ENCODE data around the gene TMEM141. TPM values are rescaled to one million over a fixed set of nuclear protein-coding genes. Genes with fewer than 3 reads are reported as not detected.

TMEM141 gene
- total and polyA plus RNA-seq, 2 donors (not counting 1 experiment from before 2014, with no cell fraction given), result 43.3 to 56.5 TPM

DNA sequence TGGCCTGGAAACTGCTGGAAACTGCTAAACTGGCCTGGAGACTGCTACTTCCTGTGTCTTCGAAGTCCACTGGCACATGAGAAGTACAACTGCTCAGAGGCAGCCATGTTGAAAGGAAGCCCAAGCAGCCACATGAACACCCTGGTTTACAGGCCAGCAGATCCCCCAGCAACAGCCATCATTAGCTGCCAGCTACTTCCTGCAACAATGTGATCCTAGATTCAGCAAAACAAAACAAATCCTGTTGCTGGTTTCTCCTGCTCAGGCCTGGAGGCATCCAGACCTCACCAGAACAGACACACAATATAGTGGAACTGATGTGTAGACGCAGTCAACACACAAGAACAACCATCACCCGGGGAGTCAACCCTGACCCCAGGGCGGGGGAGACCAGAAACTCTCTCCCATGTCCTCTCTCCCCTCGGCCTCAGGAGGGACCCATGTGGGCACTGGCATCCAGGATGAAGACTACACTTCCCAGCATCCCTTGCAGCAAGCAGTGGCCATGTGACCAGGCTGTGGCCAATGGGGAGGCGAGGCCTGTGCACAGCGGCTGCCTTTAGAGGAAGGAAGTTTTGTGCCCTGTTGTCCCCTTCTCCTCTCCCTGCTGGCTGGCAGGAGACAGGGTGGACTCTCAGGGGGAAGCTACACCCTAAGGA, 17.6 kb upstream of the TMEM141 start:
- peaks cover 11% of the 10 kb centered on the region for H3K27me3 ChIP-seq (ENCODE audit: control insufficient read depth, insufficient read depth, low read length)
- H3K79me2 ChIP-seq (ENCODE audit: control insufficient read depth, insufficient read depth, low read length), result no peaks in the 10 kb centered on the region
- no peak overlapping the region for H3K4me2 ChIP-seq (ENCODE audit: extremely low read depth, insufficient read depth, low read length)
- H3K36me3 ChIP-seq (ENCODE audit: control insufficient read depth, insufficient read depth, low read length), result no peaks in the 10 kb centered on the region
- TF ChIP-seq, protein P1, sequence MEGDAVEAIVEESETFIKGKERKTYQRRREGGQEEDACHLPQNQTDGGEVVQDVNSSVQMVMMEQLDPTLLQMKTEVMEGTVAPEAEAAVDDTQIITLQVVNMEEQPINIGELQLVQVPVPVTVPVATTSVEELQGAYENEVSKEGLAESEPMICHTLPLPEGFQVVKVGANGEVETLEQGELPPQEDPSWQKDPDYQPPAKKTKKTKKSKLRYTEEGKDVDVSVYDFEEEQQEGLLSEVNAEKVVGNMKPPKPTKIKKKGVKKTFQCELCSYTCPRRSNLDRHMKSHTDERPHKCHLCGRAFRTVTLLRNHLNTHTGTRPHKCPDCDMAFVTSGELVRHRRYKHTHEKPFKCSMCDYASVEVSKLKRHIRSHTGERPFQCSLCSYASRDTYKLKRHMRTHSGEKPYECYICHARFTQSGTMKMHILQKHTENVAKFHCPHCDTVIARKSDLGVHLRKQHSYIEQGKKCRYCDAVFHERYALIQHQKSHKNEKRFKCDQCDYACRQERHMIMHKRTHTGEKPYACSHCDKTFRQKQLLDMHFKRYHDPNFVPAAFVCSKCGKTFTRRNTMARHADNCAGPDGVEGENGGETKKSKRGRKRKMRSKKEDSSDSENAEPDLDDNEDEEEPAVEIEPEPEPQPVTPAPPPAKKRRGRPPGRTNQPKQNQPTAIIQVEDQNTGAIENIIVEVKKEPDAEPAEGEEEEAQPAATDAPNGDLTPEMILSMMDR (conservative IDR thresholded peaks at IDR 0.05 in 1 of 2, IDR thresholded peaks at IDR 0.05 in 1 of 2; ENCODE audit: low read depth in 1 of 2, low read length in 2 of 2), result no peak
- no peak for TF ChIP-seq EZH2 (IDR thresholded peaks at IDR 0.05; ENCODE audit: low read length, missing control alignments)
- H3K9me3 ChIP-seq (ENCODE audit: control insufficient read depth, insufficient read depth, low read depth, low read length), result no peaks in the 10 kb centered on the region
- no peak for DNase-seq (ENCODE audit: low read depth in 2 of 2)
- H2AFZ ChIP-seq (ENCODE audit: low read length), result no peak overlapping the region
- no peak overlapping the region for H3K9ac ChIP-seq (ENCODE audit: insufficient read depth, low read length)
- H4K20me1 ChIP-seq (ENCODE audit: control insufficient read depth, extremely low read depth, insufficient read depth, low read length), result no peaks in the 10 kb centered on the region
- no peaks in the 10 kb centered on the region for H3K4me1 ChIP-seq (ENCODE audit: control insufficient read depth, extremely low read depth, insufficient read depth, low read length)
- H3K4me3 ChIP-seq (replicated peaks in 1 of 4; ENCODE audit: control extremely low read depth in 1 of 4, insufficient read depth in 1 of 4, low read depth in 3 of 4, low read length in 4 of 4), result no peak overlapping the region
- H3K27ac ChIP-seq (ENCODE audit: insufficient read depth, low read length), result no peak overlapping the region

DNA sequence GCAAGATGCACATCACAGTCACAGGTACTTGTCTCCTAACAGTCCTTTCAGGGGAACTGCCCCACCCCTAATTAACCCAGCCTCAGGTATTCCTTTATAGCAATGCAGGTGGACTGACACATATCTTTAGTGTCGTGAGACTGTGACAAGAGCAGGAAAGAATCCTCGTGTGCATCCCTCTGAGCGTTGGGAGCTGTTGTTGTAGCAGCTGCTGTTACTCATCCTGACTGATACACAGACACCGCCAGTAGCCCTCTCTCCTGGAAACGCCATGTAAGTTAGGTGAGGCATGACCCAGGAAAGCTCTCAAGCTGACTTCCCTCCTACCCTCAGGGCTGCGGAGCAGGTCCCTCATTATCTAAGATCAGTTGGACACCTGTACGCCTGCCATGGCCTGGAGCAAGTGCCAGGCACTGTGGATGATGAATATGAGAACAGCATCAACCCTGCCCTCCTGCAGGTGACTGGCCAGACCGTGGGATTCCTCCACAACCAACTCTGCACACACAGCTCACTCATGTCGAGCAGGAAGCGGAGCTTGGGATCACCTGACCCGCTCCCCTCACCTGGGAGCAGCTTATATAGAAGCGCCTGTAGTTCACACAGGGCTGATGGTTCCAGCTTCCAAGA, 16.6 kb upstream of the TMEM141 start:
- H3K4me3 ChIP-seq (replicated peaks in 1 of 4; ENCODE audit: control extremely low read depth in 1 of 4, insufficient read depth in 1 of 4, low read depth in 3 of 4, low read length in 4 of 4), result no peak overlapping the region
- peaks cover 16% of the 10 kb centered on the region for H3K27me3 ChIP-seq (ENCODE audit: control insufficient read depth, insufficient read depth, low read length)
- TF ChIP-seq, protein P1 (conservative IDR thresholded peaks at IDR 0.05 in 1 of 2, IDR thresholded peaks at IDR 0.05 in 1 of 2; ENCODE audit: low read depth in 1 of 2, low read length in 2 of 2), result no peak
- TF ChIP-seq EZH2 (IDR thresholded peaks at IDR 0.05; ENCODE audit: low read length, missing control alignments), result no peak
- H3K27ac ChIP-seq (ENCODE audit: insufficient read depth, low read length), result no peak overlapping the region
- H2AFZ ChIP-seq (ENCODE audit: low read length), result no peak overlapping the region
- no peak for DNase-seq (ENCODE audit: low read depth in 2 of 2)
- no peak overlapping the region for H3K4me2 ChIP-seq (ENCODE audit: extremely low read depth, insufficient read depth, low read length)
- no peaks in the 10 kb centered on the region for H4K20me1 ChIP-seq (ENCODE audit: control insufficient read depth, extremely low read depth, insufficient read depth, low read length)
- no peak overlapping the region for H3K9ac ChIP-seq (ENCODE audit: insufficient read depth, low read length)
- H3K4me1 ChIP-seq (ENCODE audit: control insufficient read depth, extremely low read depth, insufficient read depth, low read length), result no peaks in the 10 kb centered on the region
- H3K9me3 ChIP-seq (ENCODE audit: control insufficient read depth, insufficient read depth, low read depth, low read length), result no peaks in the 10 kb centered on the region
- no peaks in the 10 kb centered on the region for H3K36me3 ChIP-seq (ENCODE audit: control insufficient read depth, insufficient read depth, low read length)
- H3K79me2 ChIP-seq (ENCODE audit: control insufficient read depth, insufficient read depth, low read length), result no peaks in the 10 kb centered on the region

DNA sequence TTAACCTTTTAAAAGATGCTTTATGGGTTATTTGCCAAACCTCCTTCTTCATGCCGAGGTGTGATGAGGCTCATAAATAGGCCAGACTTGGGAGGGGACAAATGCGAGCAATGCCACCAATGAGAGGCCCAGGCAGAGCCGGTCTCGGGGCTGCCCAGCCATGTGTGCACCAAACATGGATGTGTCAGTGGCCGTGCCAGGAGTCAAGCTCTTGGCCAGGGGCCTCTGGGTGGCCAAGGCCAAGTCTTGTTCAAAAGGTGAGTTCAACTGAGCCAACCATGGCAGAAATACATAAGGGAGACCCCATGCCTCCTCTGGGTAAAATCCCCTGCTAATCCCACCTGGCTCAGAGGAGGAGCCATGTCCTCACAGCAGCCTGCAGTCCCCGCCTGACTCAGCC, 16.0 kb upstream of the TMEM141 start:
- no peak for DNase-seq (ENCODE audit: low read depth in 2 of 2)
- Histone ChIP-seq H3K79me2 (ENCODE audit: control insufficient read depth, insufficient read depth, low read length) (no peaks in the 10 kb centered on the region), H3K9ac (ENCODE audit: insufficient read depth, low read length) (no peak overlapping the region)

More for the DNA sequence above, 16.0 kb upstream of the TMEM141 start:
- Histone ChIP-seq H3K4me3 (replicated peaks in 1 of 4; ENCODE audit: control extremely low read depth in 1 of 4, insufficient read depth in 1 of 4, low read depth in 3 of 4, low read length in 4 of 4) (no peak overlapping the region), H2AFZ (ENCODE audit: low read length) (no peak overlapping the region), H3K27me3 (ENCODE audit: control insufficient read depth, insufficient read depth, low read length) (peaks cover 21% of the 10 kb centered on the region), H4K20me1 (ENCODE audit: control insufficient read depth, extremely low read depth, insufficient read depth, low read length) (no peaks in the 10 kb centered on the region), H3K36me3 (ENCODE audit: control insufficient read depth, insufficient read depth, low read length) (no peaks in the 10 kb centered on the region), H3K27ac (ENCODE audit: insufficient read depth, low read length) (no peak overlapping the region), H3K4me2 (ENCODE audit: extremely low read depth, insufficient read depth, low read length) (no peak overlapping the region), H3K9me3 (ENCODE audit: control insufficient read depth, insufficient read depth, low read depth, low read length) (no peaks in the 10 kb centered on the region), H3K4me1 (ENCODE audit: control insufficient read depth, extremely low read depth, insufficient read depth, low read length) (no peaks in the 10 kb centered on the region)
- TF ChIP-seq, protein P1 (conservative IDR thresholded peaks at IDR 0.05 in 1 of 2, IDR thresholded peaks at IDR 0.05 in 1 of 2; ENCODE audit: low read depth in 1 of 2, low read length in 2 of 2), result no peak
- TF ChIP-seq EZH2 (IDR thresholded peaks at IDR 0.05; ENCODE audit: low read length, missing control alignments), result no peak

Measured in fibroblast of lung (primary cell).